GM12801 (cell line): ENCODE results near the gene KCNJ16.

ENCODE experiments used
- CTCF ChIP-seq: IDR thresholded peaks from one replicate; pipeline ENCODE4 v1.5.1; 2011; ENCODE audit warnings: control low read depth; ENCODE audit not compliant: insufficient read length; ENCODE audit errors: extremely low read depth

Gene KCNJ16

GRCh38 chr17:70107904-70108565, 33.0 kb downstream of the KCNJ16 start:
- no peak for TF ChIP-seq CTCF

GRCh38 chr17:70109497-70109896, 34.5 kb downstream of the KCNJ16 start:
- no peak for TF ChIP-seq CTCF

GRCh38 chr17:70110443-70110880, 35.4 kb downstream of the KCNJ16 start:
- no peak for TF ChIP-seq CTCF

DNA sequence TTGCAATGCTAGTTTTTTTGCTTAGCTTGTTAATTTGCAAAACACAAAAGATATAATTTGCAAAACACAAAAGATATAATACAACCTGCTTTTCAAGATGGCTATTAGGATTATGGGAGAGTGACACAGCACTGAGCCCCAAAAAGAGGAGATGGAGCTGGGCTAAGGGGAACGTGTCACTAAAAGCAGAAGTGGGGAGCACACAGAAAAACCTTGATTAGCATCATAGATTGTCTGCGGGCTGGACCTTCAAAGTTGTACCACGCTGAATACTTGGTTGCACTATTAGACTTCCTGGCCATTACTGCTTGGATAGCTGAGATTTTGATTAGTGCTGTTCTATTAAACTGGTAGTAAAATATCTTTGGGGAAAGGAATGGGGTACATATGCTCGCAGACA, 36.2 kb downstream of the KCNJ16 start:
- TF ChIP-seq CTCF = no peak

GRCh38 chr17:70114405-70114804, 39.4 kb downstream of the KCNJ16 start:
- no peak for TF ChIP-seq CTCF

GRCh38 chr17:70115126-70115525, 40.1 kb downstream of the KCNJ16 start:
- no peak for TF ChIP-seq CTCF

GRCh38 chr17:70116919-70117318, 41.9 kb downstream of the KCNJ16 start:
- no peak for TF ChIP-seq CTCF
